Calu3 (cell line): ENCODE results near the gene TIMM23. TPM values are rescaled to one million over a fixed set of nuclear protein-coding genes. Genes with fewer than 3 reads are reported as not detected.

Source experiments
- BruUV-seq: library from RNA; stranded (reverse); fragments of 400-500 nt; replicated peaks from 2 replicates; lab custom pipeline; 2021; lab: Mats Ljungman, UMichigan
- CTCF ChIA-PET: fragments of 300-600 bp; sonication (Branson Sonifier 250); formaldehyde crosslinking; loops from one replicate; lab custom pipeline; 2022; ENCODE audit warnings: antibody characterized with exemption; lab: Charles Lee
- DNase-seq: peaks from one replicate; pipeline ENCODE4 v3.0.0; 2022
- H3K27ac Mint-ChIP-seq: one replicate; pipeline ENCODE4 v1.8.0; 2022; ENCODE audit warnings: mixed read lengths; ENCODE audit not compliant: unreplicated experiment
- H3K27me3 Mint-ChIP-seq: one replicate; pipeline ENCODE4 v1.8.0; 2022; ENCODE audit warnings: mixed read lengths; ENCODE audit not compliant: unreplicated experiment
- H3K36me3 Mint-ChIP-seq: one replicate; pipeline ENCODE4 v1.8.0; 2022; ENCODE audit warnings: mild to moderate bottlenecking, moderate library complexity, mixed read lengths; ENCODE audit not compliant: insufficient read depth, unreplicated experiment
- H3K4me1 Mint-ChIP-seq: one replicate; pipeline ENCODE4 v1.8.0; 2022; ENCODE audit warnings: mild to moderate bottlenecking, low read depth, mixed read lengths; ENCODE audit not compliant: unreplicated experiment
- H3K4me3 Mint-ChIP-seq: one replicate; pipeline ENCODE4 v1.8.0; 2022; ENCODE audit warnings: mild to moderate bottlenecking, low read depth, moderate library complexity, mixed read lengths; ENCODE audit not compliant: unreplicated experiment
- H3K9me3 Mint-ChIP-seq: one replicate; pipeline ENCODE4 v1.8.0; 2022; ENCODE audit warnings: low read depth, mixed read lengths; ENCODE audit not compliant: unreplicated experiment
- CTCF ChIP-seq: fragments of 200-600 bp; IDR thresholded peaks from one replicate; pipeline ENCODE4 v1.8.0; 2022; ENCODE audit warnings: antibody characterized with exemption; ENCODE audit not compliant: unreplicated experiment
- intact Hi-C: fragments of 100-400 bp; cut with micrococcal nuclease; formaldehyde crosslinking; loops from one replicate; pipeline ENCODE4 v1.10.0; 2022; ENCODE audit not compliant: unreplicated experiment
- total RNA-seq: library from RNA; stranded (reverse); gene quantifications from 2 replicates; pipeline ENCODE4 v1.2.3, GENCODE V29; 2022

The TIMM23 gene
- total RNA-seq, 1 experiment from 2014 or later: 72.2 TPM

GRCh38 chr10:46005383-46005782, 33.1 kb downstream of the TIMM23 start:
- Mint-ChIP-seq H3K36me3 (peaks cover 65% of the 10 kb centered on the region), H3K27me3 (no peaks in the 10 kb centered on the region), H3K9me3 (no peaks in the 10 kb centered on the region), H3K4me3 (no peak overlapping the region), H3K27ac (no peak overlapping the region), H3K4me1 (peaks cover 20% of the 10 kb centered on the region)
- intact Hi-C loops: no loop called here
- CTCF ChIA-PET: no interaction called here
- BruUV-seq: TSS peak; percentile 36
- DNase-seq: no peak
- no peak for TF ChIP-seq CTCF

- Mint-ChIP-seq H3K4me1 (peaks cover 20% of the 10 kb centered on the region), H3K27me3 (no peaks in the 10 kb centered on the region), H3K36me3 (peaks cover 74% of the 10 kb centered on the region), H3K4me3 (no peak overlapping the region), H3K27ac (peak overlapping the region; percentile 61), H3K9me3 (no peaks in the 10 kb centered on the region)
- no peak for TF ChIP-seq CTCF
- CTCF ChIA-PET: no interaction called here
- no TSS peak for BruUV-seq
- no peak for DNase-seq
- intact Hi-C loops: no loop called here
Observed at GRCh38 chr10:46006219-46006618, 33.9 kb downstream of the TIMM23 start.

- Mint-ChIP-seq H3K9me3 (no peaks in the 10 kb centered on the region), H3K27ac (no peak overlapping the region), H3K4me3 (no peak overlapping the region), H3K36me3 (peaks cover 54% of the 10 kb centered on the region), H3K27me3 (no peaks in the 10 kb centered on the region), H3K4me1 (peaks cover 8% of the 10 kb centered on the region)
- TF ChIP-seq CTCF: no peak
- CTCF ChIA-PET: no interaction called here
- no TSS peak for BruUV-seq
- intact Hi-C loops: no loop called here
- DNase-seq: no peak
Observed at GRCh38 chr10:46012746-46013145, 40.5 kb downstream of the TIMM23 start.

- Mint-ChIP-seq H3K36me3 (peaks cover 42% of the 10 kb centered on the region), H3K4me1 (peaks cover 20% of the 10 kb centered on the region), H3K4me3 (no peak overlapping the region), H3K27me3 (no peaks in the 10 kb centered on the region), H3K27ac (no peak overlapping the region), H3K9me3 (no peaks in the 10 kb centered on the region)
- no TSS peak for BruUV-seq
- intact Hi-C loops: no loop called here
- no peak for DNase-seq
- TF ChIP-seq CTCF: no peak
- CTCF ChIA-PET: no interaction called here
Observed at GRCh38 chr10:46014206-46014605, 41.9 kb downstream of the TIMM23 start.
